ENCODE data around the gene CDR2. TPM values are rescaled to one million over a fixed set of nuclear protein-coding genes. Genes with fewer than 3 reads are reported as not detected.
A peak's percentile ranks its signal among the peaks of the same experiment; 100 is the strongest.
"Not testable (repeated sequence)": the region's sequence is repeated elsewhere in the genome, so short reads cannot be mapped to it uniquely, and the experiment has no call there.

The CDR2 gene
- total and polyA plus RNA-seq, 7 donors: 14.6 to 32.3 (median 22.5) TPM

GRCh38 chr16:22306788-22307187, 67.6 kb downstream of the CDR2 start:
- peaks cover 15 to 98% (median 44%) of the 10 kb centered on the region in 4 donors for H3K36me3 ChIP-seq

GRCh38 chr16:22304411-22304810, 70.0 kb downstream of the CDR2 start:
- no peak for TF ChIP-seq EP300 (IDR thresholded peaks at IDR 0.05)
- no peak for TF ChIP-seq CTCF (IDR thresholded peaks at IDR 0.05)
- no peak for TF ChIP-seq POLR2AphosphoS5 (IDR thresholded peaks at IDR 0.05)
- TF ChIP-seq POLR2A (IDR thresholded peaks at IDR 0.05): no peak
- no peaks in the 10 kb centered on the region for H3K27me3 ChIP-seq
- no peak overlapping the region for H3K27ac ChIP-seq
- peaks cover 0 to 16% (median 12%) of the 10 kb centered on the region in 4 donors for H3K4me1 ChIP-seq
- H3K9me3 ChIP-seq: no peaks in the 10 kb centered on the region
- H3K4me3 ChIP-seq: no peak overlapping the region
- DNase-seq: no peak
- intact Hi-C loops (cut with DNase I): no loop called here
- peaks cover 6 to 74% (median 34%) of the 10 kb centered on the region in 4 donors for H3K36me3 ChIP-seq
- 97 to 98% methylated on average over 4 of the region's 4 CpGs for WGBS, 2 donors

More at GRCh38 chr16:22306788-22307187, 67.6 kb downstream of the CDR2 start:
- intact Hi-C loops (cut with DNase I): no loop called here
- TF ChIP-seq POLR2A (IDR thresholded peaks at IDR 0.05): no peak
- TF ChIP-seq POLR2AphosphoS5 (IDR thresholded peaks at IDR 0.05): no peak
- TF ChIP-seq EP300 (IDR thresholded peaks at IDR 0.05): no peak
- no peak for TF ChIP-seq CTCF (IDR thresholded peaks at IDR 0.05)
- H3K9me3 ChIP-seq: no peaks in the 10 kb centered on the region
- H3K4me1 ChIP-seq: no peaks in the 10 kb centered on the region
- WGBS, 2 donors: 93 to 94% methylated on average over 9 of the region's 9 CpGs
- H3K27me3 ChIP-seq: no peaks in the 10 kb centered on the region
- H3K27ac ChIP-seq: no peak overlapping the region
- no peak overlapping the region for H3K4me3 ChIP-seq
- no peak for DNase-seq

GRCh38 chr16:22302776-22303363, 71.5 kb downstream of the CDR2 start:
- no peak for DNase-seq
- no peak for TF ChIP-seq EP300 (IDR thresholded peaks at IDR 0.05)
- TF ChIP-seq POLR2AphosphoS5 (IDR thresholded peaks at IDR 0.05): no peak
- TF ChIP-seq CTCF (IDR thresholded peaks at IDR 0.05): no peak
- no peak for TF ChIP-seq POLR2A (IDR thresholded peaks at IDR 0.05)
- no peak overlapping the region for H3K4me3 ChIP-seq
- no peak overlapping the region for H3K27ac ChIP-seq
- intact Hi-C loops (cut with DNase I): no loop called here
- peaks cover 0 to 29% (median 20%) of the 10 kb centered on the region in 4 donors for H3K4me1 ChIP-seq
- no peaks in the 10 kb centered on the region for H3K9me3 ChIP-seq
- peaks cover 0 to 59% (median 23%) of the 10 kb centered on the region in 4 donors for H3K36me3 ChIP-seq
- 94 to 96% methylated on average over 12 of the region's 12 CpGs for WGBS, 2 donors
- no peaks in the 10 kb centered on the region for H3K27me3 ChIP-seq

- H3K27ac ChIP-seq; DNase-seq; H3K4me3 ChIP-seq; intact Hi-C loops (cut with DNase I); H3K27me3 ChIP-seq; H3K9me3 ChIP-seq: not testable (repeated sequence)
- H3K4me1 ChIP-seq: peaks cover 0 to 33% (median 23%) of the 10 kb centered on the region in 4 donors
- WGBS, 2 donors: 94% methylated on average over 7 of the region's 7 CpGs
- H3K36me3 ChIP-seq: peaks cover 0 to 44% (median 14%) of the 10 kb centered on the region in 4 donors
Measured at GRCh38 chr16:22301423-22301822, 73.0 kb downstream of the CDR2 start.

- Histone ChIP-seq H3K9me3 (no peaks in the 10 kb centered on the region), H3K4me3 (no peak overlapping the region), H3K27me3 (no peaks in the 10 kb centered on the region), H3K27ac (peak overlapping the region; percentile 17 to 96 (median 69)), H3K36me3 (peaks cover 0 to 36% (median 10%) of the 10 kb centered on the region in 4 donors), H3K4me1 (peaks cover 0 to 39% (median 26%) of the 10 kb centered on the region in 4 donors)
- peak in 2 of 4 donors; percentile 6 to 48 for TF ChIP-seq POLR2AphosphoS5 (IDR thresholded peaks at IDR 0.05)
- no peak for TF ChIP-seq EP300 (IDR thresholded peaks at IDR 0.05)
- TF ChIP-seq CTCF (IDR thresholded peaks at IDR 0.05): peak in 3 of 4 experiments; percentile 43 to 57 (median 47)
- peak; percentile 76 for DNase-seq
- intact Hi-C loops (cut with DNase I): no loop called here
- 36 to 45% methylated on average over 8 of the region's 8 CpGs for WGBS, 2 donors
Measured at GRCh38 chr16:22300427-22301071, 73.9 kb downstream of the CDR2 start.
